GM23338 (cell line): Measurements from ENCODE around the gene ZDHHC9. TPM values are rescaled to one million over a fixed set of nuclear protein-coding genes. Genes with fewer than 3 reads are reported as not detected.

Experiments used
- ATAC-seq: fragments of 200-7000 bp; cut with Tn5 transposase; 3 replicates; pipeline ENCODE4 v1.9.1; 2020
- DNase-seq: peaks from one replicate; pipeline ENCODE4 v3.0.0-alpha.2; 2015; ENCODE audit warnings: low spot score
- H2AFZ ChIP-seq: fragments of 200-600 bp; sonication (generic); 2 replicates; pipeline ENCODE4 v1.8.0; 2016; ENCODE audit warnings: antibody characterized with exemption, mild to moderate bottlenecking, moderate library complexity
- H3F3A ChIP-seq: fragments of 200-600 bp; sonication (generic); replicated peaks from 2 replicates; pipeline ENCODE4 v1.8.0; 2017; ENCODE audit warnings: antibody characterized with exemption, mixed run types, low read depth
- H3K27ac ChIP-seq: fragments of 200-600 bp; sonication (generic); 2 replicates; pipeline ENCODE4 v1.6.1; 2016; ENCODE audit warnings: low read depth
- H3K27me3 ChIP-seq: fragments of 200-600 bp; sonication (generic); 2 replicates; pipeline ENCODE4 v1.8.0; 2016; ENCODE audit warnings: mild to moderate bottlenecking, mixed run types, moderate library complexity; ENCODE audit not compliant: insufficient read depth
- H3K36me3 ChIP-seq: fragments of 200-600 bp; sonication (generic); 2 replicates; pipeline ENCODE4 v1.8.0; 2016; ENCODE audit warnings: mild to moderate bottlenecking; ENCODE audit not compliant: insufficient read depth
- H3K4me1 ChIP-seq: fragments of 200-600 bp; sonication (generic); 2 replicates; pipeline ENCODE4 v1.8.0; 2016; ENCODE audit warnings: mild to moderate bottlenecking, moderate library complexity; ENCODE audit not compliant: insufficient read depth
- H3K4me2 ChIP-seq: fragments of 200-600 bp; sonication (generic); 2 replicates; pipeline ENCODE4 v1.7.1; 2017; ENCODE audit warnings: mixed run types
- H3K4me3 ChIP-seq: fragments of 200-600 bp; sonication (generic); 2 replicates; pipeline ENCODE4 v1.6.1; 2016; ENCODE audit warnings: mixed run types
- H3K79me2 ChIP-seq: fragments of 200-600 bp; sonication (generic); replicated peaks from 2 replicates; pipeline ENCODE4 v1.8.0; 2017; ENCODE audit warnings: mild to moderate bottlenecking; ENCODE audit not compliant: insufficient read depth
- H3K9me2 ChIP-seq: fragments of 200-600 bp; sonication (generic); 2 replicates; pipeline ENCODE4 v1.8.0; 2017; ENCODE audit not compliant: insufficient read depth
- H4K20me1 ChIP-seq: fragments of 200-600 bp; sonication (generic); replicated peaks from 2 replicates; pipeline ENCODE4 v1.8.0; 2017; ENCODE audit warnings: mild to moderate bottlenecking; ENCODE audit not compliant: insufficient read depth
- H3K27ac Mint-ChIP-seq: 2 replicates; pipeline ENCODE4 v1.8.0; 2020; ENCODE audit warnings: inconsistent platforms, mild to moderate bottlenecking, moderate library complexity, mixed read lengths
- H3K27me3 Mint-ChIP-seq: 3 replicates; pipeline ENCODE4 v1.8.0; 2022; ENCODE audit warnings: low read depth, mild to moderate bottlenecking, moderate library complexity, mixed read lengths, inconsistent platforms; ENCODE audit not compliant: insufficient read depth, poor library complexity
- H3K36me3 Mint-ChIP-seq: 3 replicates; pipeline ENCODE4 v1.8.0; 2021; ENCODE audit warnings: low read depth, mild to moderate bottlenecking, inconsistent platforms, moderate library complexity, mixed read lengths
- H3K4me1 Mint-ChIP-seq: 3 replicates; pipeline ENCODE4 v1.8.0; 2020; ENCODE audit warnings: mild to moderate bottlenecking, inconsistent platforms, mixed read lengths
- H3K4me3 Mint-ChIP-seq: 3 replicates; pipeline ENCODE4 v1.8.0; 2021; ENCODE audit warnings: moderate library complexity, mild to moderate bottlenecking, inconsistent platforms, mixed read lengths
- H3K9me3 Mint-ChIP-seq: 3 replicates; pipeline ENCODE4 v1.8.0; 2020; ENCODE audit warnings: moderate library complexity, mild to moderate bottlenecking, inconsistent platforms, mixed read lengths
- CREB1 ChIP-seq: fragments of 250-450 bp; sonication (Bioruptor Pico); IDR thresholded peaks from 2 replicates; pipeline ENCODE4 v1.5.0; 2020; ENCODE audit warnings: low read depth, mild to moderate bottlenecking, moderate library complexity
- EZH2 ChIP-seq: fragments of 200-600 bp; sonication (generic); IDR thresholded peaks from one replicate; pipeline ENCODE4 v1.8.0; 2017; ENCODE audit warnings: antibody characterized with exemption, mild to moderate bottlenecking, low read depth; ENCODE audit not compliant: unreplicated experiment
- EZH2phosphoT487 ChIP-seq: fragments of 200-600 bp; sonication (generic); IDR thresholded peaks from one replicate; pipeline ENCODE4 v1.8.1; 2018; ENCODE audit warnings: antibody characterized with exemption; ENCODE audit not compliant: unreplicated experiment
- JUNB ChIP-seq: IDR thresholded peaks from one replicate; pipeline ENCODE4 v1.6.1; 2016; ENCODE audit warnings: antibody characterized with exemption; ENCODE audit not compliant: unreplicated experiment
- NANOG ChIP-seq: IDR thresholded peaks from 2 replicates; pipeline ENCODE4 v1.6.1; 2016; ENCODE audit warnings: antibody characterized with exemption, borderline replicate concordance
- POLR2AphosphoS5 ChIP-seq: IDR thresholded peaks from 2 replicates; pipeline ENCODE4 v1.6.1; 2016; ENCODE audit warnings: antibody characterized with exemption, low read depth
- STAT1 ChIP-seq: IDR thresholded peaks from one replicate; pipeline ENCODE4 v1.6.1; 2016; ENCODE audit warnings: antibody characterized with exemption; ENCODE audit not compliant: unreplicated experiment
- ZNF114 ChIP-seq: fragments of 250-450 bp; sonication (Bioruptor Pico); IDR thresholded peaks from 2 replicates; pipeline ENCODE4 v1.5.0; 2020; ENCODE audit warnings: mild to moderate bottlenecking, moderate library complexity
- ZNF331 ChIP-seq: fragments of 250-450 bp; sonication (Bioruptor Pico); IDR thresholded peaks from 2 replicates; pipeline ENCODE4 v1.5.0; 2020; ENCODE audit warnings: low read depth, mild to moderate bottlenecking, moderate library complexity
- polyA plus RNA-seq: library from polyadenylated mRNA; unstranded; fragments of >200 nt; fragmentation: Nextera tagmentation; extraction: Ambion mirVana; gene quantifications from 2 replicates; pipeline ENCODE4 v1.2.1, GENCODE V29; 2016
- total RNA-seq: library from RNA; depleted of rRNA; stranded (reverse); fragments of >200 nt; shearing (Covaris generic); gene quantifications from 2 replicates; pipeline ENCODE4 v1.2.3, GENCODE V29; 2014
- TF ChIP-seq, protein P1 (sequence below): IDR thresholded peaks from 2 replicates; pipeline ENCODE4 v1.6.1; 2016; ENCODE audit warnings: antibody characterized with exemption
- TF ChIP-seq, protein P2 (sequence below), 2 experiments: fragments of 200-600 bp in 1 of 2; sonication (generic) in 1 of 2; conservative IDR thresholded peaks; 2 replicates each; pipeline versions ENCODE4 v1.5.1 to v1.6.1; 2016 to 2017; ENCODE audit warnings: antibody characterized with exemption in 2 of 2, low read depth in 2 of 2, mild to moderate bottlenecking in 2 of 2, moderate library complexity in 1 of 2
- TF ChIP-seq, protein P3 (sequence below): fragments of 250-450 bp; sonication (Bioruptor Pico); IDR thresholded peaks from 2 replicates; pipeline ENCODE4 v1.5.0; 2020; ENCODE audit warnings: mild to moderate bottlenecking, moderate library complexity
- TF ChIP-seq, protein P4 (sequence below): IDR thresholded peaks from one replicate; pipeline ENCODE4 v1.6.1; 2018; ENCODE audit warnings: antibody characterized with exemption; ENCODE audit not compliant: unreplicated experiment

Gene ZDHHC9
- total and polyA plus RNA-seq, 2 experiments from 2014 or later, result 14.2 to 17.6 TPM

DNA sequence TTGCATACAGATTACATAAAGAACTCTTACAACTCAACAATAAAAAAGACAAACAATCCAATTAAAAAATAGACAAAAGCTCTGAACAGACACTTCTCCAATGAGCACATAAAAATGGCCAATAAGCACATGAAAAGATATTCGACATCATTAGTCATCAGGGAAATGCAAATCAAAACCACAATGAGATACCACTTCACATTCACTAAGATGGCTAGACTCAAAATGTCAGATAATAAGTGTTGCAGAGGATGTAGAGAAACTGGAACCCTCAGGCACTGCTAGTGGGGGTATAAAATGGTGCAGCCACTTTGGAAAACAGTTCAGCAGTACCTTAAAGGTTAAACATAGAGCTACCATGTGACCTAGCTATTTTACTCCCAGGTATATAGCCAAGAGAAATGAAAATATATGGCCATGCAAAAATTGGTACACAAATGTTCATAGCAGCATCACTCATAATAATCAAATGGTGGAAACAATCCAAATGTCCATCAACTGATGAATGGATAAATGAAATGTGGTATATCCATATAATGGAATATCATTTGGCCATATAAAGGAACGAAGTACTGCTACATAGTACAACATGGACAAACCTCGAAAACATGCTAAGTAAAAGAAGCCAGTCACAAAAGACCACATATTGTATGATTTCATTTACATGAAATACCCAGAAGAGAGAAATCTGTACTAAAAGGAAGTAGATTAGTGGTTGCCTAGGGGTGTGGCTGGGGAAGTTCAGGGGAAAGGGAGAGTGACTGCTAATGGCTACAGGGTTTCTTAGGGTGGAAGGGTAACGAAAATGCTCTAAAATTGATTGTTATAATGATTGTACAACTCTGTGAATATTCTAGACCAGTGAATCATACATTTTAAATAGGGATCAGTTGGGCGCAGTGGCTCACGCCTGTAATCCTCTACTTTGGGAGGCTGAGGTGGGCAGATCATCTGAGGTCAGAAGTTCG lies 34.6 kb downstream of the ZDHHC9 start:
- Mint-ChIP-seq H3K9me3 (no peaks in the 10 kb centered on the region; the same call in 2 of the 3 replicates), H3K27me3 (no peaks in the 10 kb centered on the region), H3K27ac (no peak overlapping the region), H3K4me3 (no peak overlapping the region), H3K36me3 (peaks cover 39% of the 10 kb centered on the region), H3K4me1 (no peaks in the 10 kb centered on the region)
- Histone ChIP-seq H3F3A (no peaks in the 10 kb centered on the region), H3K27ac (no peak overlapping the region), H3K27me3 (no peaks in the 10 kb centered on the region), H2AFZ (no peak overlapping the region), H3K4me2 (no peak overlapping the region), H3K4me3 (no peak overlapping the region), H3K9me2 (no peaks in the 10 kb centered on the region), H3K4me1 (no peaks in the 10 kb centered on the region), H3K36me3 (no peaks in the 10 kb centered on the region), H4K20me1 (no peaks in the 10 kb centered on the region), H3K79me2 (no peaks in the 10 kb centered on the region)
- DNase-seq (no peak), ATAC-seq (no peak)
- TF ChIP-seq, protein P1, sequence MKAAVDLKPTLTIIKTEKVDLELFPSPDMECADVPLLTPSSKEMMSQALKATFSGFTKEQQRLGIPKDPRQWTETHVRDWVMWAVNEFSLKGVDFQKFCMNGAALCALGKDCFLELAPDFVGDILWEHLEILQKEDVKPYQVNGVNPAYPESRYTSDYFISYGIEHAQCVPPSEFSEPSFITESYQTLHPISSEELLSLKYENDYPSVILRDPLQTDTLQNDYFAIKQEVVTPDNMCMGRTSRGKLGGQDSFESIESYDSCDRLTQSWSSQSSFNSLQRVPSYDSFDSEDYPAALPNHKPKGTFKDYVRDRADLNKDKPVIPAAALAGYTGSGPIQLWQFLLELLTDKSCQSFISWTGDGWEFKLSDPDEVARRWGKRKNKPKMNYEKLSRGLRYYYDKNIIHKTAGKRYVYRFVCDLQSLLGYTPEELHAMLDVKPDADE, result no peak
- TF ChIP-seq, protein P2, sequence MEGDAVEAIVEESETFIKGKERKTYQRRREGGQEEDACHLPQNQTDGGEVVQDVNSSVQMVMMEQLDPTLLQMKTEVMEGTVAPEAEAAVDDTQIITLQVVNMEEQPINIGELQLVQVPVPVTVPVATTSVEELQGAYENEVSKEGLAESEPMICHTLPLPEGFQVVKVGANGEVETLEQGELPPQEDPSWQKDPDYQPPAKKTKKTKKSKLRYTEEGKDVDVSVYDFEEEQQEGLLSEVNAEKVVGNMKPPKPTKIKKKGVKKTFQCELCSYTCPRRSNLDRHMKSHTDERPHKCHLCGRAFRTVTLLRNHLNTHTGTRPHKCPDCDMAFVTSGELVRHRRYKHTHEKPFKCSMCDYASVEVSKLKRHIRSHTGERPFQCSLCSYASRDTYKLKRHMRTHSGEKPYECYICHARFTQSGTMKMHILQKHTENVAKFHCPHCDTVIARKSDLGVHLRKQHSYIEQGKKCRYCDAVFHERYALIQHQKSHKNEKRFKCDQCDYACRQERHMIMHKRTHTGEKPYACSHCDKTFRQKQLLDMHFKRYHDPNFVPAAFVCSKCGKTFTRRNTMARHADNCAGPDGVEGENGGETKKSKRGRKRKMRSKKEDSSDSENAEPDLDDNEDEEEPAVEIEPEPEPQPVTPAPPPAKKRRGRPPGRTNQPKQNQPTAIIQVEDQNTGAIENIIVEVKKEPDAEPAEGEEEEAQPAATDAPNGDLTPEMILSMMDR (conservative IDR thresholded peaks at IDR 0.05; ENCODE audit: low read depth in 2 of 2), result no peak
- no peak for TF ChIP-seq JUNB
- TF ChIP-seq ZNF331 (CRISPR knock-in tag), result no peak
- no peak for TF ChIP-seq EZH2
- TF ChIP-seq NANOG, result no peak
- TF ChIP-seq STAT1, result no peak
- TF ChIP-seq, protein P3, sequence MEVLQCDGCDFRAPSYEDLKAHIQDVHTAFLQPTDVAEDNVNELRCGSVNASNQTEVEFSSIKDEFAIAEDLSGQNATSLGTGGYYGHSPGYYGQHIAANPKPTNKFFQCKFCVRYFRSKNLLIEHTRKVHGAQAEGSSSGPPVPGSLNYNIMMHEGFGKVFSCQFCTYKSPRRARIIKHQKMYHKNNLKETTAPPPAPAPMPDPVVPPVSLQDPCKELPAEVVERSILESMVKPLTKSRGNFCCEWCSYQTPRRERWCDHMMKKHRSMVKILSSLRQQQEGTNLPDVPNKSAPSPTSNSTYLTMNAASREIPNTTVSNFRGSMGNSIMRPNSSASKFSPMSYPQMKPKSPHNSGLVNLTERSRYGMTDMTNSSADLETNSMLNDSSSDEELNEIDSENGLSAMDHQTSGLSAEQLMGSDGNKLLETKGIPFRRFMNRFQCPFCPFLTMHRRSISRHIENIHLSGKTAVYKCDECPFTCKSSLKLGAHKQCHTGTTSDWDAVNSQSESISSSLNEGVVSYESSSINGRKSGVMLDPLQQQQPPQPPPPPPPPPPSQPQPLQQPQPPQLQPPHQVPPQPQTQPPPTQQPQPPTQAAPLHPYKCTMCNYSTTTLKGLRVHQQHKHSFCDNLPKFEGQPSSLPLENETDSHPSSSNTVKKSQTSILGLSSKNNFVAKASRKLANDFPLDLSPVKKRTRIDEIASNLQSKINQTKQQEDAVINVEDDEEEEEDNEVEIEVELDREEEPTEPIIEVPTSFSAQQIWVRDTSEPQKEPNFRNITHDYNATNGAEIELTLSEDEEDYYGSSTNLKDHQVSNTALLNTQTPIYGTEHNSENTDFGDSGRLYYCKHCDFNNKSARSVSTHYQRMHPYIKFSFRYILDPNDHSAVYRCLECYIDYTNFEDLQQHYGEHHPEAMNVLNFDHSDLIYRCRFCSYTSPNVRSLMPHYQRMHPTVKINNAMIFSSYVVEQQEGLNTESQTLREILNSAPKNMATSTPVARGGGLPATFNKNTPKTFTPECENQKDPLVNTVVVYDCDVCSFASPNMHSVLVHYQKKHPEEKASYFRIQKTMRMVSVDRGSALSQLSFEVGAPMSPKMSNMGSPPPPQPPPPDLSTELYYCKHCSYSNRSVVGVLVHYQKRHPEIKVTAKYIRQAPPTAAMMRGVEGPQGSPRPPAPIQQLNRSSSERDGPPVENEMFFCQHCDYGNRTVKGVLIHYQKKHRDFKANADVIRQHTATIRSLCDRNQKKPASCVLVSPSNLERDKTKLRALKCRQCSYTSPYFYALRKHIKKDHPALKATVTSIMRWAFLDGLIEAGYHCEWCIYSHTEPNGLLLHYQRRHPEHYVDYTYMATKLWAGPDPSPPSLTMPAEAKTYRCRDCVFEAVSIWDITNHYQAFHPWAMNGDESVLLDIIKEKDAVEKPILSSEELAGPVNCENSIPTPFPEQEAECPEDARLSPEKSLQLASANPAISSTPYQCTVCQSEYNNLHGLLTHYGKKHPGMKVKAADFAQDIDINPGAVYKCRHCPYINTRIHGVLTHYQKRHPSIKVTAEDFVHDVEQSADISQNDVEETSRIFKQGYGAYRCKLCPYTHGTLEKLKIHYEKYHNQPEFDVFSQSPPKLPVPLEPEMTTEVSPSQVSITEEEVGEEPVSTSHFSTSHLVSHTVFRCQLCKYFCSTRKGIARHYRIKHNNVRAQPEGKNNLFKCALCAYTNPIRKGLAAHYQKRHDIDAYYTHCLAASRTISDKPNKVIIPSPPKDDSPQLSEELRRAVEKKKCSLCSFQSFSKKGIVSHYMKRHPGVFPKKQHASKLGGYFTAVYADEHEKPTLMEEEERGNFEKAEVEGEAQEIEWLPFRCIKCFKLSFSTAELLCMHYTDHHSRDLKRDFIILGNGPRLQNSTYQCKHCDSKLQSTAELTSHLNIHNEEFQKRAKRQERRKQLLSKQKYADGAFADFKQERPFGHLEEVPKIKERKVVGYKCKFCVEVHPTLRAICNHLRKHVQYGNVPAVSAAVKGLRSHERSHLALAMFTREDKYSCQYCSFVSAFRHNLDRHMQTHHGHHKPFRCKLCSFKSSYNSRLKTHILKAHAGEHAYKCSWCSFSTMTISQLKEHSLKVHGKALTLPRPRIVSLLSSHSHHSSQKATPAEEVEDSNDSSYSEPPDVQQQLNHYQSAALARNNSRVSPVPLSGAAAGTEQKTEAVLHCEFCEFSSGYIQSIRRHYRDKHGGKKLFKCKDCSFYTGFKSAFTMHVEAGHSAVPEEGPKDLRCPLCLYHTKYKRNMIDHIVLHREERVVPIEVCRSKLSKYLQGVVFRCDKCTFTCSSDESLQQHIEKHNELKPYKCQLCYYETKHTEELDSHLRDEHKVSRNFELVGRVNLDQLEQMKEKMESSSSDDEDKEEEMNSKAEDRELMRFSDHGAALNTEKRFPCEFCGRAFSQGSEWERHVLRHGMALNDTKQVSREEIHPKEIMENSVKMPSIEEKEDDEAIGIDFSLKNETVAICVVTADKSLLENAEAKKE, result no peak
- no peak for TF ChIP-seq ZNF114
- no peak for TF ChIP-seq POLR2AphosphoS5
- TF ChIP-seq CREB1 (CRISPR knock-in tag), result no peak
- TF ChIP-seq, protein P4, sequence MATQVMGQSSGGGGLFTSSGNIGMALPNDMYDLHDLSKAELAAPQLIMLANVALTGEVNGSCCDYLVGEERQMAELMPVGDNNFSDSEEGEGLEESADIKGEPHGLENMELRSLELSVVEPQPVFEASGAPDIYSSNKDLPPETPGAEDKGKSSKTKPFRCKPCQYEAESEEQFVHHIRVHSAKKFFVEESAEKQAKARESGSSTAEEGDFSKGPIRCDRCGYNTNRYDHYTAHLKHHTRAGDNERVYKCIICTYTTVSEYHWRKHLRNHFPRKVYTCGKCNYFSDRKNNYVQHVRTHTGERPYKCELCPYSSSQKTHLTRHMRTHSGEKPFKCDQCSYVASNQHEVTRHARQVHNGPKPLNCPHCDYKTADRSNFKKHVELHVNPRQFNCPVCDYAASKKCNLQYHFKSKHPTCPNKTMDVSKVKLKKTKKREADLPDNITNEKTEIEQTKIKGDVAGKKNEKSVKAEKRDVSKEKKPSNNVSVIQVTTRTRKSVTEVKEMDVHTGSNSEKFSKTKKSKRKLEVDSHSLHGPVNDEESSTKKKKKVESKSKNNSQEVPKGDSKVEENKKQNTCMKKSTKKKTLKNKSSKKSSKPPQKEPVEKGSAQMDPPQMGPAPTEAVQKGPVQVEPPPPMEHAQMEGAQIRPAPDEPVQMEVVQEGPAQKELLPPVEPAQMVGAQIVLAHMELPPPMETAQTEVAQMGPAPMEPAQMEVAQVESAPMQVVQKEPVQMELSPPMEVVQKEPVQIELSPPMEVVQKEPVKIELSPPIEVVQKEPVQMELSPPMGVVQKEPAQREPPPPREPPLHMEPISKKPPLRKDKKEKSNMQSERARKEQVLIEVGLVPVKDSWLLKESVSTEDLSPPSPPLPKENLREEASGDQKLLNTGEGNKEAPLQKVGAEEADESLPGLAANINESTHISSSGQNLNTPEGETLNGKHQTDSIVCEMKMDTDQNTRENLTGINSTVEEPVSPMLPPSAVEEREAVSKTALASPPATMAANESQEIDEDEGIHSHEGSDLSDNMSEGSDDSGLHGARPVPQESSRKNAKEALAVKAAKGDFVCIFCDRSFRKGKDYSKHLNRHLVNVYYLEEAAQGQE, result no peak
- no peak for TF ChIP-seq EZH2phosphoT487
